Measurements from ENCODE around the gene OR52H1. TPM values are rescaled to one million over a fixed set of nuclear protein-coding genes. Genes with fewer than 3 reads are reported as not detected.

OR52H1 gene
- total and polyA plus RNA-seq, 2 of the 8 experiments (the other 6 are each of a cell fraction or from before 2014, with no cell fraction given): 0.09 TPM; not detected in 1

DNA sequence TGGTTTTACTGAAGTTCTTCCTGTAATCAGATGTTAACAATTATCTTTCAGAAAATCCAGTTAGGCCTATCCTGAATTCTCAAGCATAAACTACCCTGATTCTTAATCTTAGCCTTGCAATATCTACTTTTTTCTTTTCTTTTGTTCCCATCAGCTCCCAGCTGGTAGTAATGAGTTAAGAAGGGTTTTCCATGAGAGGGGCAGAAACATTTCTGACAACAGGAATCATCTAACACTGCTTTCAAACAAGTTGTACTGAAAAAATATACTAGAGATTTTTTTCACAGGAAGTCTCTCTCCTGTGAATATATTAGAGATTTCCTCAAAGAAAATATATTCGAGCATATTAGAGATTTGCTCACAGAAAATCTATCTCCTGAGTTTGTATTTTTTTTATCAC is 44.8 kb upstream of the OR52H1 start (continued):
- no peak for TF ChIP-seq YY1 (IDR thresholded peaks at IDR 0.05; ENCODE audit: low read depth, low read length)
- no peak for TF ChIP-seq TCF12 (IDR thresholded peaks at IDR 0.05; ENCODE audit: low read depth, low read length)

All from H1 (cell line).